GM21723 (cell line): ENCODE measurements around the gene ASL.
"Not testable (repeated sequence)": the region's sequence is repeated elsewhere in the genome, so short reads cannot be mapped to it uniquely, and the experiment has no call there.

ENCODE experiments used
- ATAC-seq: cut with Tn5 transposase; IDR thresholded peaks from one replicate; pipeline ENCODE4 v1.9.1; 2021; ENCODE audit warnings: mild to moderate bottlenecking, moderate library complexity; ENCODE audit not compliant: unreplicated experiment

The ASL gene

GRCh38 chr7:66116680-66117420, 41.2 kb downstream of the ASL start:
- not testable (repeated sequence) for ATAC-seq

- no peak for ATAC-seq
These were observed 43.0 kb downstream of the ASL start for GRCh38 chr7:66118603-66119002.

- no peak for ATAC-seq
These were observed 43.7 kb downstream of the ASL start for GRCh38 chr7:66119245-66119850.

- ATAC-seq: no peak
These were observed 47.5 kb downstream of the ASL start for GRCh38 chr7:66123175-66123528.

- ATAC-seq: not testable (repeated sequence)
These were observed 48.9 kb downstream of the ASL start for GRCh38 chr7:66124569-66124861.

GRCh38 chr7:66125052-66125694, 49.6 kb downstream of the ASL start:
- no peak for ATAC-seq

GRCh38 chr7:66125781-66126352, 50.2 kb downstream of the ASL start:
- not testable (repeated sequence) for ATAC-seq

- ATAC-seq: not testable (repeated sequence)
These were observed 51.6 kb downstream of the ASL start for GRCh38 chr7:66127172-66127571.

GRCh38 chr7:66138994-66139752, 63.6 kb downstream of the ASL start:
- ATAC-seq: no peak

- no peak for ATAC-seq
These were observed 65.3 kb downstream of the ASL start for GRCh38 chr7:66140924-66141323.

- no peak for ATAC-seq
These were observed 66.7 kb downstream of the ASL start for GRCh38 chr7:66142334-66142733.

- no peak for ATAC-seq
These were observed 67.4 kb downstream of the ASL start for GRCh38 chr7:66142996-66143395.
